SK-N-SH (cell line): ENCODE measurements around the gene TEX35.
"Not testable (repeated sequence)": the region's sequence is repeated elsewhere in the genome, so short reads cannot be mapped to it uniquely, and the experiment has no call there.

Experiments used
- CHD2 ChIP-seq: fragments of 150-350 bp; IDR thresholded peaks from 2 replicates; pipeline ENCODE4 v1.6.1; 2018; ENCODE audit warnings: low read length; ENCODE audit not compliant: partially characterized antibody
- EP300 ChIP-seq, 2 experiments: IDR thresholded peaks; 2 replicates each; pipeline versions ENCODE4 v1.4.0 to v1.6.1; 2012; ENCODE audit warnings: borderline replicate concordance in 1 of 2, low read depth in 1 of 2, low read length in 1 of 2
- EZH2phosphoT487 ChIP-seq: fragments of 200-600 bp; sonication (generic); IDR thresholded peaks from 2 replicates; pipeline ENCODE4 v1.6.1; 2017; ENCODE audit warnings: low read depth, mixed run types, mild to moderate bottlenecking, antibody characterized with exemption, moderate library complexity, borderline replicate concordance
- GABPA ChIP-seq: IDR thresholded peaks from 2 replicates; pipeline ENCODE4 v1.4.0; 2012; ENCODE audit warnings: low read depth, mild to moderate bottlenecking
- NFIC ChIP-seq: IDR thresholded peaks from 2 replicates; pipeline ENCODE4 v1.4.0; 2012; ENCODE audit warnings: borderline replicate concordance
- POLR2AphosphoS5 ChIP-seq: IDR thresholded peaks from 2 replicates; pipeline ENCODE4 v1.6.1; 2012; ENCODE audit warnings: low read depth, low read length
- SMC3 ChIP-seq: IDR thresholded peaks from 2 replicates; pipeline ENCODE4 v1.6.1; 2012; ENCODE audit warnings: low read depth, low read length, improper control_type of control experiment
- YY1 ChIP-seq: IDR thresholded peaks from 2 replicates; pipeline ENCODE4 v1.4.0; 2012; ENCODE audit warnings: low read depth, mild to moderate bottlenecking
- TF ChIP-seq, protein P1 (sequence below): fragments of 200-600 bp; sonication (generic); IDR thresholded peaks from 2 replicates; pipeline ENCODE4 v1.6.1; 2017; ENCODE audit warnings: antibody characterized with exemption, mild to moderate bottlenecking, moderate library complexity
- TF ChIP-seq, protein P2 (sequence below): IDR thresholded peaks from 2 replicates; pipeline ENCODE4 v1.4.0; 2012; ENCODE audit warnings: low read depth
- TF ChIP-seq, protein P3 (sequence below): IDR thresholded peaks from 2 replicates; pipeline ENCODE4 v1.4.0; 2012; ENCODE audit warnings: low read depth, borderline replicate concordance

DNA sequence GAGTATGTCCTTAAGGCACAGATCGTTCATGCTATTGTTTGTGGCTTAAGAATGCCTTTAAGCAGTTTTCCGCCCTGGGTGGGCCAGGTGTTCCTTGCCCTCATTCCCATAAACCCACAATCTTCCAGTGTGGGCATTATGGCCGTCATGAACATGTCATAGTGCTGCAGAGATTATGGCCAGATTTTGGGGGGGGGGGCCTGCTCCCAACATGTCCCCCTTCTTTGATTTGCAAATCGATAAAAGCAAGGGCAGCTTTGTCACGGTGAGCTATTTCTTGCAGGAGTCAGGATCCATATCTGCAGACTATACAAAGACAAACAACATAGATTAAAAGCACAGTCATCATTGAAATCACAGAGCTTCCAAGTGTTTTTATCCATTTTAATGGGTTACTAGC, 41.4 kb downstream of the TEX35 start:
- TF ChIP-seq, protein P1, sequence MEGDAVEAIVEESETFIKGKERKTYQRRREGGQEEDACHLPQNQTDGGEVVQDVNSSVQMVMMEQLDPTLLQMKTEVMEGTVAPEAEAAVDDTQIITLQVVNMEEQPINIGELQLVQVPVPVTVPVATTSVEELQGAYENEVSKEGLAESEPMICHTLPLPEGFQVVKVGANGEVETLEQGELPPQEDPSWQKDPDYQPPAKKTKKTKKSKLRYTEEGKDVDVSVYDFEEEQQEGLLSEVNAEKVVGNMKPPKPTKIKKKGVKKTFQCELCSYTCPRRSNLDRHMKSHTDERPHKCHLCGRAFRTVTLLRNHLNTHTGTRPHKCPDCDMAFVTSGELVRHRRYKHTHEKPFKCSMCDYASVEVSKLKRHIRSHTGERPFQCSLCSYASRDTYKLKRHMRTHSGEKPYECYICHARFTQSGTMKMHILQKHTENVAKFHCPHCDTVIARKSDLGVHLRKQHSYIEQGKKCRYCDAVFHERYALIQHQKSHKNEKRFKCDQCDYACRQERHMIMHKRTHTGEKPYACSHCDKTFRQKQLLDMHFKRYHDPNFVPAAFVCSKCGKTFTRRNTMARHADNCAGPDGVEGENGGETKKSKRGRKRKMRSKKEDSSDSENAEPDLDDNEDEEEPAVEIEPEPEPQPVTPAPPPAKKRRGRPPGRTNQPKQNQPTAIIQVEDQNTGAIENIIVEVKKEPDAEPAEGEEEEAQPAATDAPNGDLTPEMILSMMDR = not testable (repeated sequence)
- not testable (repeated sequence) for TF ChIP-seq POLR2AphosphoS5; CHD2; NFIC; SMC3; EP300 (IDR thresholded peaks at IDR 0.05; ENCODE audit: borderline replicate concordance in 1 of 2, low read depth in 1 of 2, low read length in 1 of 2); YY1; EZH2phosphoT487; GABPA
- TF ChIP-seq, protein P2, sequence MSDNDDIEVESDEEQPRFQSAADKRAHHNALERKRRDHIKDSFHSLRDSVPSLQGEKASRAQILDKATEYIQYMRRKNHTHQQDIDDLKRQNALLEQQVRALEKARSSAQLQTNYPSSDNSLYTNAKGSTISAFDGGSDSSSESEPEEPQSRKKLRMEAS = not testable (repeated sequence)
- TF ChIP-seq, protein P3, sequence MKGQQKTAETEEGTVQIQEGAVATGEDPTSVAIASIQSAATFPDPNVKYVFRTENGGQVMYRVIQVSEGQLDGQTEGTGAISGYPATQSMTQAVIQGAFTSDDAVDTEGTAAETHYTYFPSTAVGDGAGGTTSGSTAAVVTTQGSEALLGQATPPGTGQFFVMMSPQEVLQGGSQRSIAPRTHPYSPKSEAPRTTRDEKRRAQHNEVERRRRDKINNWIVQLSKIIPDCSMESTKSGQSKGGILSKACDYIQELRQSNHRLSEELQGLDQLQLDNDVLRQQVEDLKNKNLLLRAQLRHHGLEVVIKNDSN = not testable (repeated sequence)
